Cortex of kidney (tissue), 1 donor: ENCODE data around the gene LRRFIP1.
"Not testable (repeated sequence)": the region's sequence is repeated elsewhere in the genome, so short reads cannot be mapped to it uniquely, and the experiment has no call there.

Experiments used
- DNase-seq: peaks from one replicate; lab custom pipeline; 2025; lab: John Stamatoyannopoulos, UW

The LRRFIP1 gene

GRCh38 chr2:237782181-237782580 lies 154.8 kb downstream of the LRRFIP1 start:
- DNase-seq = no peak

DNA sequence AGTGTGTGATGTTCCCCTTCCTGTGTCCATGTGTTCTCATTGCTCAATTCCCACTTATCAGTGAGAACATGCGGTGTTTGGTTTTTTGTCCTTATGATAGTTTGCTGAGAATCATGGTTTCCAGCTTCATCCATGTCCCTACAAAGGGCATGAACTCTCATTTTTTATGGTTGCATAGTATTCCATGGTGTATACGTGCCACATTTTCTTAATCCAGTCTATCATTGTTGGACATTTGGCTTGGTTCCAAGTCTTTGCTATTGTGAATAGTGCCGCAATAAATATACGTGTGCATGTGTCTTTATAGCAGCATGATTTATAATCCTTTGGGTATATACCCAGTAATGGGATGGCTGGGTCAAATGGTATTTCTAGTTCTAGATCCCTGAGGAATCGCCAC lies 156.3 kb downstream of the LRRFIP1 start:
- not testable (repeated sequence) for DNase-seq

DNA sequence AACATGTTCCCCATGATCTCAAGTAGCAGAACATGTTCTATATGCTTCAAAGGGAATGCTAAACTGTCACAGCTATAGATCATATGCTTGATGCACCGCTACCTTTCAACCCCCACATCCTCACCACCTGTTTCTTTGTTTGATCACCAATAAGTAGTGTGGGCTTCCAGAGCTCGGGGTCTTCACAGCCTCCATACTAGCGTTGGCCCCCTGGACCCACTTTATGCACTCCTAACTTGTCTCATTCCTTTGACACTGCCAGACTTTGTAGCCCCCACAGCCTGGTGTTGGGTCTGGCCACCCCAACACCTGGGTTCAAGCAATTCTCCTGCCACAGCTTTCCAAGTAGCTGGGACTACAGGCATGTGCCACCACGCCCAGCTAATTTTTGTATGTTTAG lies 159.5 kb downstream of the LRRFIP1 start:
- no peak for DNase-seq

- no peak for DNase-seq
Observed at GRCh38 chr2:237790353-237790752, 163.0 kb downstream of the LRRFIP1 start.

GRCh38 chr2:237791977-237792727 lies 164.8 kb downstream of the LRRFIP1 start:
- DNase-seq = no peak

DNA sequence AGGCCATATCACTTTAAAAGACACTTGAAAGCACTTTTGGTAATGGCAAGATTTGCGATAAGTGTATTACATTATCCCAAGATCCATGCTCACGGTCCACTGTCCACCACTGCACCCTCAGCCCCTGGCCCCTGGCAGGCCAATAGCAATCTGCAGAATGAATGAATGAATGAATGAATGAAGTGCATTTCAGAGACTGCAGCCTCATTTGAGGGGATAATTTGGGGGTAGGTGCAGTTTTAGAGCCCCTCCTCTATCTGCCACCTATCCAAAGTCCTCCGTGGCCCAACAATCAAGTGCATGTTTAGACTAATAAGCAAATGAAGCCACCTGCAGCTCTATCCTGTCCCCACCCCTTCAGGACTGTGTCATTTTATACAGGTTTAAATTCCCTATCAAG lies 169.9 kb downstream of the LRRFIP1 start:
- DNase-seq = no peak

- DNase-seq = no peak
Observed at GRCh38 chr2:237798236-237799059, 171.1 kb downstream of the LRRFIP1 start, which contains the start of gene RBM44. Gene RBM44, plus strand, starts transcription at chr2:237798779. Its CDS starts 14,831 bp downstream, at chr2:237813610.

DNA sequence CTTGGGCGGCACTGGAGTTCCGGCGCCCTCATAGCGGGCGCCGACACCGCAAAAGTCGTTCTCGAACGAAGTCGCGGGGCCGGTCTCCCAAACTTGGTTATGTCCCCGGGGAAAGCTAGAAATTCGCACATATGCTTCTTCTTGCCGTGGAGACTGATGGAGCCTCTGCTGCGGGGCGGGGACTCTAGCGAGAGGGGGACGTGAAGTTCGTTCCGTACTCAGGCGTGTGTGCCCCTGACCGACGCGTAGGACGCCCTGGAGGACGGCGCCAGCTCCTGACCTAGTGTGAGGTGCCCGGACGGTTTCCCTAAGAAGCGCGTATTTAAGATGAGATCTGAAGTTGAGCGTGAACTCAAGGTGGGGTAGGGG lies 171.7 kb downstream of the LRRFIP1 start:
- DNase-seq = no peak

DNA sequence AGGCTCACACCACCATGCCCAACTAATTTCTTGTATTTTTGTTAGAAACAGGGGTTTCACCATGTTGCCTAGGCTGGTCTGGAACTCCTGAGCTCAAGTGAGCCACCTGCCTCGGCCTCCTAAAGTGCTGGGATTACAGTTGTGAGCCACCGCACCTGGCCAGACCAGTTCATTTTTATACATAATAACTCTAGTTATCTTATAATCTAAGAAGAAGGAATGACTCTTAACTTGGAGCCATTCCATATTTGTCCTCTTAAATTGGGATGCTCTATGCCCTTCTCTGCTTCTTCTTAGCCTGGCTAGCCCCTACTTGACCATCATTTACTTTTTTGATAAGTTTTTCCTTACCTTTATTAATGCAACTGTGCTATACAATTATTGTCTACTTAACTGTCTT lies 174.1 kb downstream of the LRRFIP1 start:
- no peak for DNase-seq

GRCh38 chr2:237806334-237806733 lies 178.9 kb downstream of the LRRFIP1 start:
- DNase-seq = no peak

DNA sequence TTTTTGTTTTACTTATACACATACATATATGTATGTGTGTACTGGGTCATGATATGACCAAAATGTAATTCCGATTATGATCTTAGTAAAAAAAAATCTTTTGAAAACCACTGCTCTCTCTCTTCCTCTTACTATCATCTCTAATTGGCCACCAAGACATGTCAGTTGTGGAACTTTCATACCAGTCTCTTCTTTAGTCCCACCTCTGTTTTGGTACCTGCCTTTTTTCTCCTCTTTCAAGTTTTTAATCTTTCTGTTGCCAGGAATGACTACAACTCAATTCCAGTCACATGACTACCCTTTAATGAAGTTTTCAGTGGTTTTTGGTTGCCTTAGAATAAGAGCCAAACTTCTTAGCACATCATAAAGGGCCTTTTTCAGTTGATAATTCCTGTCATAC lies 188.2 kb downstream of the LRRFIP1 start:
- no peak for DNase-seq

- no peak for DNase-seq
Observed at GRCh38 chr2:237816531-237816930, 189.1 kb downstream of the LRRFIP1 start.

DNA sequence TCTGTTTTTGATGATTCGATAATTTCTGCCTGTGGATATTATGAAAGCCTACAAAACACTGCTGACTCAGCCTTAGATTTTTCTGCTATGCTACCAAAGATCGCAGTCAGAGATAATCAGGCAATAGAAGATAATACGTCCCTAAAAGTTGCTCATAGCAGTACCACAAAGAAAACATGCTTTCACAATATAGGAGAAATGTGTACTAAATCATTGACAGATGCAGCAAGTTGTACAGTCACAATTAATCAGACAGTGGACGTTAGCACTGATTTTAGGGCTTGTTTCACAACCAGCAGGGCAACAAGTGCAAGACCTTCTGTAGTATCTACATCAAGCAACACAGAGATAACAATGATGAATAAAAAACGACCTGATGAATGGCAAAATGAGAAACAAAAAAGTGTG lies 190.7 kb downstream of the LRRFIP1 start:
- no peak for DNase-seq

DNA sequence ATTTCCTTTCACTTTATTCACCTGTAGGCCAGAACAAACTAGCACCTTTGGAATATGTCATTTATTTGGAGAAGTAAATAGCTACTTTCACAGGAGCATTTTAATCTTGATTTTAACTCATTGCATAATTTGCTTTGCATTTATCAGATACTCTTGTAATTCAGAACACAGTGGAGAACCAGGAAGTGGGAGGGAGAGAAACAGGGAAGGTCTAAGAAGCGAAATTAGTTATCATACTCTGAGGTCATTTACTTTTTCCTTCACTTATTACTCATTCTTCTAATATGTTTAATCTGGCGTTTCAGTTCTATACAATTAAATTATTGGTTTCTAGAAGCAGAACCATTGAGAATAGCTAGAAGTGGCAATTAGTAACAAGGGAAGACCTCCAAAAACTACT lies 191.8 kb downstream of the LRRFIP1 start:
- no peak for DNase-seq

GRCh38 chr2:237820421-237820820 lies 193.0 kb downstream of the LRRFIP1 start:
- DNase-seq = no peak

GRCh38 chr2:237823544-237823943 lies 196.2 kb downstream of the LRRFIP1 start:
- no peak for DNase-seq

DNA sequence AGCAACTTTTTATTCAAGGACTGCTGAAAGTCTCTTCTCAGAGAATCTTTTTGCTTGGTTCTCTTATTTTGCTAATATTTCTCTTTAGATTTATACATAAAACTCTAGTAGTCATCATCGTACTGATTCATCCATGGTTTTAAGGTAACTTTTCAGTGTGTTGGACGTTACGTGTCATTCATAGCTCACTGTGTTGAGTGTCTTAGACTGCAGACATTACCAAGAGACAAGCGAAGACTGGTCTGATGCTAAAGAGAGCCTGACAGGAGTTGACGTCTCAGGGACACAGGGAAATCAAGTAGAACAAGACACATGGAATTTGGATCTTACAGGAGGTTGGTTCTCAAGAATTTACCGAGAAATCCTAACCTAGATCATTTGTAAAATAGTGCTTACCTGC lies 196.7 kb downstream of the LRRFIP1 start:
- no peak for DNase-seq

- DNase-seq = no peak
Observed at GRCh38 chr2:237827421-237827987, 200.1 kb downstream of the LRRFIP1 start.
